IMR-90 (cell line): ENCODE measurements around the gene CUX1. TPM values are rescaled to one million over a fixed set of nuclear protein-coding genes. Genes with fewer than 3 reads are reported as not detected.

Source experiments
- ATAC-seq: fragments of 200-7000 bp; cut with Tn5 transposase; 2 replicates; pipeline ENCODE4 v1.9.1; 2020; ENCODE audit warnings: low read depth, mild to moderate bottlenecking, moderate library complexity
- BruUV-seq: library from RNA; stranded (reverse); fragments of 400-500 nt; replicated peaks from 2 replicates; lab custom pipeline; 2021; lab: Mats Ljungman, UMichigan
- CTCF ChIA-PET: fragments of 300-600 bp; formaldehyde crosslinking; extraction: SDS; loops from one replicate; lab custom pipeline; 2021; ENCODE audit warnings: antibody characterized with exemption; lab: Yijun Ruan, JAX
- POLR2A ChIA-PET: fragments of 300-600 bp; sonication (Branson Sonifier 250); formaldehyde crosslinking; loops from one replicate; lab custom pipeline; 2022; ENCODE audit warnings: antibody characterized with exemption; ENCODE audit not compliant: unreplicated experiment; lab: Charles Lee
- DNase-seq: peaks from one replicate; pipeline ENCODE4 v3.0.0; 2013
- H2AFZ ChIP-seq: replicated peaks from 2 replicates; pipeline ENCODE3; 2013; ENCODE audit warnings: low read length, mild to moderate bottlenecking; ENCODE audit not compliant: poor library complexity
- H2AK5ac ChIP-seq: 2 replicates; pipeline ENCODE4 v1.6.1; 2013; ENCODE audit warnings: low read depth, low read length, inconsistent platforms
- H2AK9ac ChIP-seq: replicated peaks from 2 replicates; pipeline ENCODE3; 2013; ENCODE audit warnings: mild to moderate bottlenecking, low read depth, low read length, moderate library complexity; ENCODE audit not compliant: poor library complexity
- H2BK120ac ChIP-seq: 2 replicates; pipeline ENCODE4 v1.6.1; 2013; ENCODE audit warnings: low read depth, low read length, inconsistent platforms
- H2BK15ac ChIP-seq: 3 replicates; pipeline ENCODE4 v1.6.1; 2013; ENCODE audit warnings: low read depth, low read length, inconsistent platforms
- H2BK20ac ChIP-seq: 2 replicates; pipeline ENCODE4 v1.6.1; 2013; ENCODE audit warnings: low read depth, mild to moderate bottlenecking, inconsistent platforms, low read length, moderate library complexity
- H2BK5ac ChIP-seq: 2 replicates; pipeline ENCODE4 v1.6.1; 2013; ENCODE audit warnings: mild to moderate bottlenecking, low read depth, low read length, inconsistent platforms; ENCODE audit not compliant: poor library complexity, severe bottlenecking
- H3K14ac ChIP-seq: replicated peaks from 2 replicates; pipeline ENCODE4 v1.6.1; 2013; ENCODE audit warnings: low read depth, low read length, inconsistent platforms
- H3K18ac ChIP-seq: 2 replicates; pipeline ENCODE4 v1.6.1; 2013; ENCODE audit warnings: low read depth, low read length, control low read depth
- H3K23ac ChIP-seq: 2 replicates; pipeline ENCODE4 v1.6.1; 2013; ENCODE audit warnings: low read depth, low read length, inconsistent platforms
- H3K27ac ChIP-seq: 2 replicates; pipeline ENCODE4 v1.5.1; 2013; ENCODE audit warnings: mild to moderate bottlenecking, control low read depth, low read length; ENCODE audit not compliant: insufficient read depth
- H3K27me3 ChIP-seq: 2 replicates; pipeline ENCODE4 v1.6.1; 2013; ENCODE audit warnings: low read length; ENCODE audit not compliant: control insufficient read depth, insufficient read depth
- H3K36me3 ChIP-seq: 2 replicates; pipeline ENCODE4 v1.6.1; 2013; ENCODE audit warnings: low read length, mixed read lengths; ENCODE audit not compliant: control insufficient read depth, insufficient read depth
- H3K4ac ChIP-seq: 2 replicates; pipeline ENCODE4 v1.6.1; 2013; ENCODE audit warnings: low read depth, low read length, inconsistent platforms
- H3K4me1 ChIP-seq: 2 replicates; pipeline ENCODE4 v1.6.1; 2013; ENCODE audit warnings: low read length, mixed read lengths; ENCODE audit not compliant: control insufficient read depth, insufficient read depth
- H3K4me2 ChIP-seq: 2 replicates; pipeline ENCODE4 v1.6.1; 2013; ENCODE audit warnings: low read depth, mild to moderate bottlenecking, control low read depth, low read length, moderate library complexity
- H3K4me3 ChIP-seq: 2 replicates; pipeline ENCODE4 v1.5.1; 2013; ENCODE audit warnings: low read depth, mild to moderate bottlenecking, control low read depth, low read length, moderate library complexity; ENCODE audit not compliant: insufficient read depth
- H3K56ac ChIP-seq: 2 replicates; pipeline ENCODE4 v1.6.1; 2013; ENCODE audit warnings: low read length, inconsistent platforms; ENCODE audit not compliant: insufficient read depth; ENCODE audit errors: extremely low read depth
- H3K79me1 ChIP-seq, 2 experiments: 2 replicates each; pipeline ENCODE4 v1.6.1; 2013; ENCODE audit warnings: low read length in 2 of 2, inconsistent platforms in 1 of 2, low read depth in 1 of 2
- H3K9ac ChIP-seq: 2 replicates; pipeline ENCODE4 v1.6.1; 2013; ENCODE audit warnings: low read depth, low read length, control low read depth
- H3K9me1 ChIP-seq: 2 replicates; pipeline ENCODE4 v1.6.1; 2013; ENCODE audit warnings: low read length, inconsistent platforms; ENCODE audit not compliant: insufficient read depth
- H3K9me3 ChIP-seq: 2 replicates; pipeline ENCODE4 v1.6.1; 2013; ENCODE audit warnings: low read length; ENCODE audit not compliant: control insufficient read depth, insufficient read depth
- H4K20me1 ChIP-seq: 2 replicates; pipeline ENCODE4 v1.6.1; 2013; ENCODE audit warnings: low read length, inconsistent platforms; ENCODE audit not compliant: insufficient read depth
- H4K5ac ChIP-seq: 2 replicates; pipeline ENCODE4 v1.6.1; 2013; ENCODE audit warnings: mild to moderate bottlenecking, low read depth, low read length, control low read depth
- H4K8ac ChIP-seq, 2 experiments: 2 replicates each; pipeline ENCODE4 v1.6.1; 2013; ENCODE audit warnings: low read depth in 2 of 2, low read length in 2 of 2, control low read depth in 1 of 2, inconsistent platforms in 1 of 2
- H4K91ac ChIP-seq: 2 replicates; pipeline ENCODE4 v1.6.1; 2013; ENCODE audit warnings: low read depth, low read length, inconsistent platforms; ENCODE audit not compliant: insufficient read depth
- BHLHE40 ChIP-seq: fragments of 150-350 bp; IDR thresholded peaks from 2 replicates; pipeline ENCODE4 v1.6.1; 2016; ENCODE audit warnings: mild to moderate bottlenecking, low read depth, low read length
- CEBPB ChIP-seq: IDR thresholded peaks from 2 replicates; pipeline ENCODE4 v1.6.1; 2012; ENCODE audit warnings: low read depth, low read length, improper control_type of control experiment
- CHD1 ChIP-seq: IDR thresholded peaks from 2 replicates; pipeline ENCODE4 v1.6.1; 2012; ENCODE audit warnings: low read depth, low read length, improper control_type of control experiment
- CTCF ChIP-seq: conservative IDR thresholded peaks from 2 replicates; pipeline ENCODE4 v1.5.1; 2012; ENCODE audit warnings: mild to moderate bottlenecking, low read depth, low read length, improper control_type of control experiment
- ELK1 ChIP-seq: fragments of 150-350 bp; IDR thresholded peaks from 2 replicates; pipeline ENCODE4 v1.6.1; 2016; ENCODE audit warnings: low read depth, mild to moderate bottlenecking, low read length, moderate library complexity, borderline replicate concordance
- FOS ChIP-seq: fragments of 150-350 bp; IDR thresholded peaks from 2 replicates; pipeline ENCODE4 v1.6.1; 2016; ENCODE audit warnings: low read depth, low read length
- MAFK ChIP-seq: IDR thresholded peaks from 2 replicates; pipeline ENCODE4 v1.6.1; 2012; ENCODE audit warnings: low read depth, low read length, improper control_type of control experiment
- MAZ ChIP-seq: IDR thresholded peaks from 2 replicates; pipeline ENCODE4 v1.6.1; 2012; ENCODE audit warnings: low read depth, mild to moderate bottlenecking, low read length, improper control_type of control experiment, moderate library complexity, borderline replicate concordance
- MXI1 ChIP-seq: IDR thresholded peaks from 2 replicates; pipeline ENCODE4 v1.6.1; 2012; ENCODE audit warnings: low read depth, mild to moderate bottlenecking, low read length, moderate library complexity, borderline replicate concordance
- NFE2L2 ChIP-seq: fragments of 150-350 bp; IDR thresholded peaks from 2 replicates; pipeline ENCODE4 v1.6.1; 2016; ENCODE audit warnings: low read depth, mild to moderate bottlenecking, low read length
- POLR2A ChIP-seq: IDR thresholded peaks from 2 replicates; pipeline ENCODE4 v1.6.1; 2012; ENCODE audit warnings: mild to moderate bottlenecking, low read depth, low read length
- RAD21 ChIP-seq: IDR thresholded peaks from 2 replicates; pipeline ENCODE4 v1.6.1; 2012; ENCODE audit warnings: low read length, improper control_type of control experiment
- RFX5 ChIP-seq: IDR thresholded peaks from 2 replicates; pipeline ENCODE4 v1.8.0; 2012; ENCODE audit warnings: low read depth, mild to moderate bottlenecking, low read length, moderate library complexity
- SMC3 ChIP-seq: fragments of 150-350 bp; IDR thresholded peaks from 2 replicates; pipeline ENCODE4 v1.6.1; 2016; ENCODE audit warnings: low read depth, mild to moderate bottlenecking, antibody characterized with exemption, low read length, moderate library complexity
- WGBS, 2 experiments: methylation state at CpG; one replicate each; pipeline versions ENCODE4 v1.1.5 to v1.1.7; 2013; ENCODE audit warnings: missing lambda C conversion rate in 2 of 2; ENCODE audit not compliant: insufficient read length in 1 of 2; ENCODE audit errors: extremely low coverage in 2 of 2; 5-methylcytosine and 5-hydroxymethylcytosine counted together
- dilution Hi-C: fragments of 300-500 bp; cut with HindIII; formaldehyde crosslinking; loops from one replicate; pipeline ENCODE4 v1.14.3; 2018; ENCODE audit warnings: low sequenced_read_pairs; ENCODE audit not compliant: unreplicated experiment
- in situ Hi-C: fragments of 300-500 bp; cut with MboI; formaldehyde crosslinking; loops from 3 replicates; pipeline ENCODE4 v1.14.3; 2019; ENCODE audit warnings: low sequenced_read_pairs, inconsistent platforms, mixed read lengths
- intact Hi-C: fragments of 100-400 bp; cut with micrococcal nuclease; formaldehyde crosslinking; loops from 2 replicates; pipeline ENCODE4 v1.10.0; 2022
- polyA plus RNA-seq, 3 experiments: library from polyadenylated mRNA; depleted of rRNA; stranded (reverse); fragments of >200 nt; gene quantifications; 2 replicates each; pipeline ENCODE4 v1.2.3, GENCODE V29; 2012; ENCODE audit warnings: low replicate concordance in 1 of 3
- total RNA-seq: library from RNA; depleted of rRNA; stranded (reverse); fragments of >200 nt; gene quantifications from 2 replicates; pipeline ENCODE4 v1.2.3, GENCODE V29; 2012
- TF ChIP-seq, protein P1 (sequence below): fragments of 150-350 bp; IDR thresholded peaks from 2 replicates; pipeline ENCODE4 v1.6.1; 2017; ENCODE audit warnings: mild to moderate bottlenecking, antibody characterized with exemption, low read length, low read depth

The CUX1 gene
- total and polyA plus RNA-seq, 2 of the 4 experiments (the other 2 are of a cell fraction): 19.7 to 46.4 TPM

DNA sequence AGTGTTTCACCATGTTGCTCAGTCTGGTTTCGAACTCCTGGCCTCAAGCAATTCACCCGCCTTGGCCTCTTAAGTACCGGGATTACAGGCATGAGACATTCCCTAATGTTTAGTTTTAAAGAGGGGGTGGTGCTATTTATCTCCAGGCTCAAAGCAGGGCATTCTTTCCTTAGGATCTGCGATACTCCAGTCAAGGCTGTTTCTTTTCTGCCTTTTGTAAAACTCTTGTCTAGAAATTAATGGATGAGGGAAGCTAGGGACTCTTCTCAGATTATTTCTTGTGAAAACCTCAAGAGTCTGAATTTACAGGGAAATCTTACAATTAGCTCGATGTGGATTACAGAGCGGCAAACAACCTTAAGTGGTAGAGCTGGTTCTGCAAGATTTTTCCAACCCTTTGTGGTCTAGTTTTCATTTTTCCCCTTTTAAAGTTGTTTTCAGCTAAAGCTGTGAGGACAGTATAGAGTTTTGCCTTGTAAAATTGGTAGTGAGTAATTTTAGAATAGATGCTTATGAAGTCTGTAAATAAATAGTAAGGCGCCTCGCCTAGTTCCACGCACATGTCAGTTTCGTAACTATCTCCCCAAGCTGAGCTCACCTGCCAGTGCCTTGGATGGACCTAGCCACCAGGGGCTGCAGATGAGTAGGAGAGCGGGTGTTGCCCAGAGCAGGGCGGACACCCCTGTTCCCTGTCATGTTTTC, 53.1 kb downstream of the CUX1 start:
- Histone ChIP-seq H3K4me3 (no peak overlapping the region), H4K5ac (no peak overlapping the region), H3K18ac (no peak overlapping the region), H2BK120ac (no peak overlapping the region), H3K14ac (no peak overlapping the region), H2BK20ac (no peak overlapping the region), H3K9me3 (no peaks in the 10 kb centered on the region), H3K56ac (no peak overlapping the region), H2BK15ac (no peak overlapping the region), H3K4me2 (no peak overlapping the region; the same call in 1 of the 2 replicates), H3K9ac (no peak overlapping the region), H4K8ac (no peak overlapping the region), H4K91ac (no peak overlapping the region), H2AK9ac (no peak overlapping the region), H3K27ac (no peak overlapping the region), H2AFZ (no peak overlapping the region), H3K4ac (0 out of 2 replicates have a peak overlapping the region, but pooled peaks have one; percentile 58), H2AK5ac (no peak overlapping the region), H3K9me1 (peaks cover 31% of the 10 kb centered on the region), H3K36me3 (no peaks in the 10 kb centered on the region; the same call in 1 of the 2 replicates), H3K27me3 (no peaks in the 10 kb centered on the region), H4K20me1 (peaks cover 57% of the 10 kb centered on the region), H2BK5ac (no peak overlapping the region), H3K23ac (no peak overlapping the region), H3K4me1 (peaks cover 31% of the 10 kb centered on the region), H3K79me1 (peaks cover 34 to 86% of the 10 kb centered on the region in 2 experiments)
- CTCF ChIA-PET: interaction anchor here (1.2 kb wide), 1 partner anchor 9 kb away, joined by 3 read pairs; no protein-coding TSS in a partner anchor
- DNase-seq: peak; percentile 59
- peak; percentile 63 for ATAC-seq
- 80% methylated on average over 2 of the region's 12 CpGs; no CpG with 5 or more reads in 1 of the 2 experiments for WGBS, 2 experiments
- POLR2A ChIA-PET: no interaction called here
- in situ Hi-C loops: no loop called here
- dilution Hi-C loops: no loop called here
- intact Hi-C loops: no loop called here
- no TSS peak for BruUV-seq
- TF ChIP-seq RFX5: no peak
- TF ChIP-seq CEBPB: 0 out of 2 replicates have a peak, but pooled peaks have one; percentile 16
- no peak for TF ChIP-seq FOS
- TF ChIP-seq MAFK: no peak
- TF ChIP-seq CTCF: 0 out of 2 replicates have a peak, but pooled peaks have one; percentile 10
- TF ChIP-seq MXI1: no peak
- TF ChIP-seq NFE2L2: no peak
- TF ChIP-seq SMC3: 0 out of 2 replicates have a peak, but pooled peaks have one; percentile 13
- TF ChIP-seq RAD21: no peak
- no peak for TF ChIP-seq MAZ
- TF ChIP-seq BHLHE40: peak; percentile 40; the same call in 1 of the 2 replicates
- no peak for TF ChIP-seq ELK1
- no peak for TF ChIP-seq POLR2A
- TF ChIP-seq, protein P1, sequence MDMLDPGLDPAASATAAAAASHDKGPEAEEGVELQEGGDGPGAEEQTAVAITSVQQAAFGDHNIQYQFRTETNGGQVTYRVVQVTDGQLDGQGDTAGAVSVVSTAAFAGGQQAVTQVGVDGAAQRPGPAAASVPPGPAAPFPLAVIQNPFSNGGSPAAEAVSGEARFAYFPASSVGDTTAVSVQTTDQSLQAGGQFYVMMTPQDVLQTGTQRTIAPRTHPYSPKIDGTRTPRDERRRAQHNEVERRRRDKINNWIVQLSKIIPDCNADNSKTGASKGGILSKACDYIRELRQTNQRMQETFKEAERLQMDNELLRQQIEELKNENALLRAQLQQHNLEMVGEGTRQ: no peak
- TF ChIP-seq CHD1: no peak
